GM10266 (cell line): ENCODE data around the gene RALGDS.
"Not testable (repeated sequence)": the region's sequence is repeated elsewhere in the genome, so short reads cannot be mapped to it uniquely, and the experiment has no call there.

ENCODE experiments used
- DNase-seq: peaks from one replicate; pipeline ENCODE4 v3.0.0; 2012; ENCODE audit errors: extremely low spot score
- CTCF ChIP-seq: IDR thresholded peaks from 2 replicates; pipeline ENCODE4 v1.5.1; 2012; ENCODE audit warnings: mild to moderate bottlenecking, low read depth; ENCODE audit not compliant: control insufficient read depth, insufficient read depth; ENCODE audit errors: missing control alignments

The RALGDS gene

GRCh38 chr9:133080161-133080560 is 40.9 kb downstream of the RALGDS start:
- no peak for DNase-seq
- TF ChIP-seq CTCF = no peak

- TF ChIP-seq CTCF = no peak
- no peak for DNase-seq
Observed at GRCh38 chr9:133078486-133078885, 42.6 kb downstream of the RALGDS start.

- no peak for TF ChIP-seq CTCF
- no peak for DNase-seq
Observed at GRCh38 chr9:133076691-133077090, 44.3 kb downstream of the RALGDS start.

- no peak for DNase-seq
Observed at GRCh38 chr9:133075925-133076630, 45.0 kb downstream of the RALGDS start.

GRCh38 chr9:133074111-133074651 is 46.9 kb downstream of the RALGDS start:
- no peak for TF ChIP-seq CTCF
- no peak for DNase-seq

More at GRCh38 chr9:133075925-133076630, 45.0 kb downstream of the RALGDS start:
- TF ChIP-seq CTCF = no peak

GRCh38 chr9:133073086-133074014 is 47.7 kb downstream of the RALGDS start:
- DNase-seq = no peak
- no peak for TF ChIP-seq CTCF

GRCh38 chr9:133072210-133072609 is 48.8 kb downstream of the RALGDS start:
- DNase-seq = not testable (repeated sequence)
